ENCODE measurements around the gene ZNF32. TPM values are rescaled to one million over a fixed set of nuclear protein-coding genes. Genes with fewer than 3 reads are reported as not detected.

The ZNF32 gene
- total and polyA plus RNA-seq, 2 donors (not counting 3 experiments of a cell fraction or from before 2014, with no cell fraction given) = 12.5 to 14.4 TPM

- dilution Hi-C loops (cut with MboI; ENCODE audit: extremely low pct_ligation_motif_present, low sequenced_read_pairs) = no loop called here
- Histone ChIP-seq H3K4me1 (ENCODE audit: control insufficient read depth, extremely low read depth, insufficient read depth, low read length) (no peaks in the 10 kb centered on the region), H3K9me1 (replicated peaks; ENCODE audit: control insufficient read depth, extremely low read depth, insufficient read depth, low read length) (no peaks in the 10 kb centered on the region), H3K27me3 (ENCODE audit: control insufficient read depth in 2 of 2, insufficient read depth in 2 of 2, low read length in 2 of 2) (peaks cover 13 to 15% of the 10 kb centered on the region in 2 experiments), H4K20me1 (replicated peaks; ENCODE audit: control insufficient read depth, extremely low read depth, insufficient read depth, low read length) (no peaks in the 10 kb centered on the region), H2AFZ (ENCODE audit: low read depth, low read length) (no peak overlapping the region), H3K4me3 (replicated peaks in 1 of 3; ENCODE audit: insufficient read depth in 1 of 3, low read depth in 1 of 3, low read length in 3 of 3) (no peak overlapping the region), H3K79me2 (ENCODE audit: control insufficient read depth, insufficient read depth, low read length) (no peaks in the 10 kb centered on the region), H3K9ac (replicated peaks; ENCODE audit: extremely low read depth, insufficient read depth, low read length) (no peak overlapping the region), H3K4me2 (ENCODE audit: insufficient read depth, low read length) (no peak overlapping the region), H3K36me3 (ENCODE audit: control insufficient read depth in 2 of 2, extremely low read depth in 1 of 2, insufficient read depth in 2 of 2, low read length in 2 of 2) (no peaks in the 10 kb centered on the region), H3K27ac (ENCODE audit: insufficient read depth, low read depth, low read length) (no peak overlapping the region), H3K9me3 (replicated peaks; ENCODE audit: control insufficient read depth, insufficient read depth, low read length) (no peaks in the 10 kb centered on the region)
- FAIRE-seq = no peak
- intact Hi-C loops (cut with micrococcal nuclease) = no loop called here
- CTCF ChIA-PET = interaction anchor here (1.2 kb wide), 1 partner anchor 722 kb away, joined by 3 read pairs; no protein-coding TSS in a partner anchor
- BruUV-seq (replicated peaks) = no TSS peak
- POLR2A ChIA-PET = no interaction called here
- no peak for TF ChIP-seq POLR2AphosphoS5 (IDR thresholded peaks at IDR 0.05; ENCODE audit: insufficient read depth, low read depth, low read length)
- TF ChIP-seq JUN (IDR thresholded peaks at IDR 0.05; ENCODE audit: borderline replicate concordance, insufficient read depth, insufficient read length, low read depth) = no peak
- TF ChIP-seq FOS (IDR thresholded peaks at IDR 0.05; ENCODE audit: borderline replicate concordance, insufficient read depth, low read length) = no peak
- no peak for TF ChIP-seq MAX (IDR thresholded peaks at IDR 0.05; ENCODE audit: insufficient read depth, insufficient read length)
- TF ChIP-seq GATA2 (IDR thresholded peaks at IDR 0.05; ENCODE audit: insufficient read depth, insufficient read length, low read depth, low read length) = no peak
- no peak for TF ChIP-seq CTCF (IDR thresholded peaks at IDR 0.05; ENCODE audit: extremely low read depth in 1 of 2, insufficient read depth in 1 of 2, low read depth in 1 of 2, low read length in 2 of 2)
- TF ChIP-seq POLR2A (IDR thresholded peaks at IDR 0.05; ENCODE audit: low read depth, low read length) = no peak
- no peak for TF ChIP-seq MYC (IDR thresholded peaks at IDR 0.05; ENCODE audit: low read depth, low read length)
- TF ChIP-seq EZH2 (IDR thresholded peaks at IDR 0.05; ENCODE audit: borderline replicate concordance, low read depth, low read length, severe bottlenecking) = no peak
- no peak for DNase-seq (ENCODE audit: low read depth, low spot score)
These were observed 16.4 kb upstream of the ZNF32 start for GRCh38 chr10:43665054-43665453.
